RPMI7951 (cell line): ENCODE results near the gene USP6NL. TPM values are rescaled to one million over a fixed set of nuclear protein-coding genes. Genes with fewer than 3 reads are reported as not detected.

Experiments
- DNase-seq: peaks from one replicate; pipeline ENCODE4 v3.0.0-alpha.2; 2012; ENCODE audit warnings: low read depth
- total RNA-seq: library from RNA; depleted of rRNA; stranded (reverse); fragments of >200 nt; shearing (Covaris generic); gene quantifications from 2 replicates; pipeline ENCODE4 v1.2.3, GENCODE V29; 2014

USP6NL gene
- total RNA-seq, 1 experiment from 2014 or later = 18.1 TPM

GRCh38 chr10:11616021-11616420, 4.6 kb upstream of the USP6NL start:
- peak; percentile 21 for DNase-seq

- no peak for DNase-seq
Observed at GRCh38 chr10:11615396-11615795, 3.9 kb upstream of the USP6NL start.

- DNase-seq = peak; percentile 9
Observed at GRCh38 chr10:11612021-11613001, 861 bp upstream of the USP6NL start.

- DNase-seq = peak; percentile 52
Observed at GRCh38 chr10:11610826-11611247, 613 bp downstream of the USP6NL start.

- DNase-seq = no peak
Observed at GRCh38 chr10:11610166-11610825, 1.2 kb downstream of the USP6NL start.

GRCh38 chr10:11609492-11610093, 1.9 kb downstream of the USP6NL start:
- DNase-seq = no peak

GRCh38 chr10:11609052-11609451, 2.4 kb downstream of the USP6NL start:
- no peak for DNase-seq

GRCh38 chr10:11608159-11609013, 3.1 kb downstream of the USP6NL start:
- no peak for DNase-seq

GRCh38 chr10:11605807-11606408, 5.5 kb downstream of the USP6NL start:
- DNase-seq = no peak

GRCh38 chr10:11604865-11605650, 6.4 kb downstream of the USP6NL start:
- no peak for DNase-seq

GRCh38 chr10:11603741-11604140, 7.7 kb downstream of the USP6NL start:
- no peak for DNase-seq

- DNase-seq = no peak
Observed at GRCh38 chr10:11602919-11603523, 8.4 kb downstream of the USP6NL start.

- DNase-seq = no peak
Observed at GRCh38 chr10:11602358-11602757, 9.1 kb downstream of the USP6NL start.

GRCh38 chr10:11601670-11602069, 9.8 kb downstream of the USP6NL start:
- DNase-seq = no peak

GRCh38 chr10:11600280-11600679, 11.2 kb downstream of the USP6NL start:
- no peak for DNase-seq

GRCh38 chr10:11598712-11599397, 12.6 kb downstream of the USP6NL start:
- no peak for DNase-seq

- DNase-seq = no peak
Observed at GRCh38 chr10:11597470-11597869, 14.0 kb downstream of the USP6NL start.

- DNase-seq = peak; percentile 49
Observed at GRCh38 chr10:11595395-11595692, 16.1 kb downstream of the USP6NL start.
